ENCODE data around the gene DNAAF5.
A peak's percentile ranks its signal among the peaks of the same experiment; 100 is the strongest.

- TF ChIP-seq POLR2A (IDR thresholded peaks at IDR 0.05) (no peak), CTCF (IDR thresholded peaks at IDR 0.05) (peak in 1 of 6 experiments; percentile 4)
Observed at GRCh38 chr7:726084-726853, at the start of gene DNAAF5.
